Stimulated activated CD4-positive, alpha-beta T cell treated with anti-CD3 and anti-CD28 coated beads, Interleukin-15, amount 100 ng/mL, for 48 hours (primary cell): ENCODE measurements around the gene AKAIN1.

Source experiments
- DNase-seq, 2 donors: peaks; one replicate each; pipeline ENCODE4 v3.0.0-alpha.2; 2020; ENCODE audit warnings: low read depth in 2 of 2

Gene AKAIN1

GRCh38 chr18:5093902-5094301, 103.2 kb downstream of the AKAIN1 start:
- DNase-seq: no peak
